AG10803 (cell line): ENCODE measurements around the gene DTX3.

ENCODE experiments used
- DNase-seq: peaks from one replicate; pipeline ENCODE4 v3.0.0; 2010; ENCODE audit warnings: low read depth
- H3K4me3 ChIP-seq: 2 replicates; pipeline ENCODE4 v1.5.1; 2011; ENCODE audit warnings: mild to moderate bottlenecking, low read length, control low read depth
- TF ChIP-seq, protein P1 (sequence below): conservative IDR thresholded peaks from 2 replicates; pipeline ENCODE4 v1.5.1; 2011; ENCODE audit warnings: mild to moderate bottlenecking, low read length, control low read depth, inconsistent platforms

DTX3 gene

GRCh38 chr12:57626921-57627445 is 22.4 kb downstream of the DTX3 start:
- TF ChIP-seq, protein P1, sequence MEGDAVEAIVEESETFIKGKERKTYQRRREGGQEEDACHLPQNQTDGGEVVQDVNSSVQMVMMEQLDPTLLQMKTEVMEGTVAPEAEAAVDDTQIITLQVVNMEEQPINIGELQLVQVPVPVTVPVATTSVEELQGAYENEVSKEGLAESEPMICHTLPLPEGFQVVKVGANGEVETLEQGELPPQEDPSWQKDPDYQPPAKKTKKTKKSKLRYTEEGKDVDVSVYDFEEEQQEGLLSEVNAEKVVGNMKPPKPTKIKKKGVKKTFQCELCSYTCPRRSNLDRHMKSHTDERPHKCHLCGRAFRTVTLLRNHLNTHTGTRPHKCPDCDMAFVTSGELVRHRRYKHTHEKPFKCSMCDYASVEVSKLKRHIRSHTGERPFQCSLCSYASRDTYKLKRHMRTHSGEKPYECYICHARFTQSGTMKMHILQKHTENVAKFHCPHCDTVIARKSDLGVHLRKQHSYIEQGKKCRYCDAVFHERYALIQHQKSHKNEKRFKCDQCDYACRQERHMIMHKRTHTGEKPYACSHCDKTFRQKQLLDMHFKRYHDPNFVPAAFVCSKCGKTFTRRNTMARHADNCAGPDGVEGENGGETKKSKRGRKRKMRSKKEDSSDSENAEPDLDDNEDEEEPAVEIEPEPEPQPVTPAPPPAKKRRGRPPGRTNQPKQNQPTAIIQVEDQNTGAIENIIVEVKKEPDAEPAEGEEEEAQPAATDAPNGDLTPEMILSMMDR, result no peak
- no peak for DNase-seq
- H3K4me3 ChIP-seq, result no peak overlapping the region

DNA sequence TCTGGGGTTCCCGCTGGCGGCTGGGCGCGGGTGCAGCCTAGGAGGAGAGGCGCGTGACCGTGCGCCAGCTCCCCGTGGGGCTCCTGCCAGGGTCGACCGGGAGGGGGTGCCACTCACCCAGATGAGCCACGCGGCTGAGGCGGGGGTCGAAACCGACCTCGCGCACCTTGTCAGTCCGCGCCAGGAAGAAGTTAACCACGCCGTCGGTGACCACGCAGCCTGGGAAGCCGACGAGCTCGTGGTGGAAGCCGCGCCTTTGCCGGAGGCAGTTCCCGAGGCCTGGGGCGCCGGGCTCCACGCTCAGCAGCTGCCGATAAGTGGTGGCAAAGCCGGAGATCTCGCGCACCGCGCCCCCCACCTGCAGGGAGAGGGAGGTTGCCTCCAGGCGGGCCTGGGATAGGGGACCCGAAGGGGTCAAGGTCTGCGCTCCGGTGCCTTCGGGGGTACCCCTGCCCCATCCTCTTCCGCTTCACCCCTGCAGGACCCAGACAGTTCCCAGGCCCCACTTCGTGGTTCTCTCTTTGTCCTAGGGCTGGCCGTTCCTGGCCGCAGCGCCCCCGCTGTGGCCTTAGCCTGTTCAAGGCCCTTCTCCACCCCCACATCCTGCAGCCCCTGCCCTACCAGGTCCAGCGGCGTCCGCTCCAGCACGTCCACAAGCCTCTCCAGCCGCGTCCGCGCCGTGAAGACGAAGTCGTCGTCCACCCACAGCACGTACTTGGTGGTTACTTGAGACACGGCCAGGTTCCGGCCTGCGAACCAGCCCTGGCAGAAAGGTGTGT is 23.1 kb downstream of the DTX3 start:
- DNase-seq, result no peak
- H3K4me3 ChIP-seq, result no peak overlapping the region
- TF ChIP-seq, protein P1, result no peak

- H3K4me3 ChIP-seq, result no peak overlapping the region
- TF ChIP-seq, protein P1, result no peak
- DNase-seq, result no peak
These were observed 23.9 kb downstream of the DTX3 start for GRCh38 chr12:57628280-57629191.

- TF ChIP-seq, protein P1, result no peak
- no peak overlapping the region for H3K4me3 ChIP-seq
- no peak for DNase-seq
These were observed 25.4 kb downstream of the DTX3 start for GRCh38 chr12:57629897-57630471.

DNA sequence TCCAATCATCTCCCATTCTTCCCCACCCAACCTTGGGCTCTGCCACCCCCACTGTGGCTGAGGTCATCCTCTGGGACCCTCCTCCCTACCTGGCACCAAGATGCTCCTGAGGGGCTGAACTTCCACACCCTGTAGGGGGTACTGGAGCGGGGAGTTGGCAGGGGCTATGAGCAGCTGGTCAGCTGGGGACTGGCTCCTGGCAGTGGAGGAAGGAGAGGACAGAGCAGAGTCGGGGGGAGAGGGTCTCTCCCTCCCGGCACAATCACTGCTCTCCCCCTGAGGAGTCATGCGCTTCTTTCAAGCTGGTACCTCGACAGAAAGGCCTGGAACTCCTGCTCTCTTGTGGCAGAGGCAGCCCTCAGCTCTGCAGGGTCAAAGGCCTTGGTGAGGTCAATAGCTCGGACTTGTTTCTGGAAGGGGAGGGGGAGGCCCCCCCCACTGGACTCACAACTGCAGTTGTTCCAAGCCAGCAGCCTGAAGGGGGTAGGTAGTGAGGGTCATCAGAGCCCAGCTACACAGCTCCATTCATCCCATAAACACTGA is 26.3 kb downstream of the DTX3 start:
- DNase-seq, result no peak
- no peak overlapping the region for H3K4me3 ChIP-seq
- TF ChIP-seq, protein P1, result no peak

GRCh38 chr12:57631566-57632072 is 27.0 kb downstream of the DTX3 start:
- peak overlapping the region; percentile 58; the same call in 1 of the 2 replicates for H3K4me3 ChIP-seq
- DNase-seq, result no peak
- TF ChIP-seq, protein P1, result no peak
